Measurements from ENCODE around the gene CD28. TPM values are rescaled to one million over a fixed set of nuclear protein-coding genes. Genes with fewer than 3 reads are reported as not detected.

The CD28 gene
- total RNA-seq: 53.6 and 59.3 TPM in 2 replicates

DNA sequence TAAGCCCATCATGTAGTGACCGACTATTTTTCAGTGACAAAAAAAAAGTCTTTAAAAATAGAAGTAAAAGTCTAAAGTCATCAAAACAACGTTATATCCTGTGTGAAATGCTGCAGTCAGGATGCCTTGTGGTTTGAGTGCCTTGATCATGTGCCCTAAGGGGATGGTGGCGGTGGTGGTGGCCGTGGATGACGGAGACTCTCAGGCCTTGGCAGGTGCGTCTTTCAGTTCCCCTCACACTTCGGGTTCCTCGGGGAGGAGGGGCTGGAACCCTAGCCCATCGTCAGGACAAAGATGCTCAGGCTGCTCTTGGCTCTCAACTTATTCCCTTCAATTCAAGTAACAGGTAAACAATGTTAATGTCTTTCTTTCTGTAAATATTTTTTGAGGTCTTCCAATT is at the start of gene CD28:
TSS of gene CD28 (plus strand) at position 237 of the 400 bp plus-strand sequence. CDS start at position 295, 58 bp downstream.
- Mint-ChIP-seq H3K4me3 (ENCODE audit: low read depth) (peak within 1 kb of the TSS; percentile 89), H3K4me1 (ENCODE audit: low read depth) (peaks cover 57% of the 10 kb centered on the region), H3K9me3 (peaks cover 5% of the 10 kb centered on the region), H3K27me3 (ENCODE audit: low read depth) (no peaks in the 10 kb centered on the region), H3K36me3 (ENCODE audit: low read depth) (peaks cover 31% of the 10 kb centered on the region), H3K27ac (peak within 1 kb of the TSS; percentile 100)
- DNase-seq (ENCODE audit: low spot score): peak; percentile 88
- intact Hi-C loops (cut with micrococcal nuclease): loop anchor here (1.0 to 5.0 kb wide), 7 partner anchors 96 to 231 kb away; partner anchors contain the start of gene ICOS

DNA sequence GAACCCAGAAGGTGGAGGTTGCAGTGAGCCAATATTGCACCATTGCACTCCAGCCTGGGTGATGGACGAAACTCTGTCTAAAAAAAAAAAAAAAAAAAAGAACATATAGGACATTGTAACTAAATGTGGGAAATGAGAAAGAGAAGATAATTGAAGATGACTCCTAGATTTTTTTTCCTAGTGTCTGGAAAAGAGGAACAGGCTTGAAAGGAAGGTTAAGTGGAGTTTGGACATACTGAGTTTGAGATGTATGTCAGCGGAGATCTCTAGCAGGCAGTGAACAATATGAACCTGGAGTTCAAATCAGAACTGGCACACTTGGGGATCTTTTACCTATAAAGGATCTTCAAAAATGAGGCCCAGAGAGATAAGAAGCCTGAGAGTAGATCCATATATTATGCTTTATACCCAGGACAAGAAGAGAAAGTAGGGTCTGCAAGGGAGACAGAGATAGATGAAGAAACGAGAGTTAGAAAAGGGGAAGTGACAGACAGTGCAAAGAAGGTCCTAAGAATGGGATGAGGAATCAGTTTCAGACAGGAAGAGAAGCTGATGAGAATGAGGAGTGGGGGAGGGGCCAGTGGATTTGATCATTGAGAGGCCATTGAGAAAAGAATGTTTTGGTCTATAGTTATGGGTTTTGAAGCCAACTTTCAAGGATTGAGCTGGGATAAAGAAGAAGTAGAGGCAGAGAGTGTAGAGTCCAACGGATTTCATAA is 46.9 kb upstream of the CD28 start:
- Mint-ChIP-seq H3K9me3 (no peaks in the 10 kb centered on the region), H3K27me3 (ENCODE audit: low read depth) (no peaks in the 10 kb centered on the region), H3K4me1 (ENCODE audit: low read depth) (peaks cover 35% of the 10 kb centered on the region), H3K4me3 (ENCODE audit: low read depth) (no peak overlapping the region), H3K27ac (no peak overlapping the region), H3K36me3 (ENCODE audit: low read depth) (no peaks in the 10 kb centered on the region)
- intact Hi-C loops (cut with micrococcal nuclease): loop anchor here (5.0 kb wide), 1 partner anchor 123 kb away; no protein-coding TSS in a partner anchor
- no peak for DNase-seq (ENCODE audit: low spot score)

DNA sequence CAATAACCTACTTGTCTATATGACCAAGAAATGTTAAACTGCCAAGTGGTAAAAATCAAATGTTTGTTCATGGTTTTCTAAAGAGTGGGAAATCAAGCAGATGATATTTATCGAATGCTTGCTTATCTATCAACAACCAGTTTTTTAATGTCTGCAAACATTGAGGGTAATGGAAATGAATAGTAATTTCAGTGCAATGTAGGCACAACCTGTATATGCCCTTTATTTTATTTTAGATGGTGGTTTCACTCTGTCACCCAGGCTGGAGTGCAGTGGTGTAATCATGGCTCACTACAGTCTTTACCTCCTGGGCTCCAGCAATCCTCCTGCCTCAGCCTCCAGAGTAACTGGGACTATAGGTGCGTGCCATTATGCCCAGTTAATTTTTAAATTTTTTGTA is 46.0 kb upstream of the CD28 start:
- no peak for DNase-seq (ENCODE audit: low spot score)
- intact Hi-C loops (cut with micrococcal nuclease): no loop called here
- H3K4me3 Mint-ChIP-seq (ENCODE audit: low read depth): no peak overlapping the region
- peaks cover 26% of the 10 kb centered on the region for H3K4me1 Mint-ChIP-seq (ENCODE audit: low read depth)
- no peaks in the 10 kb centered on the region for H3K36me3 Mint-ChIP-seq (ENCODE audit: low read depth)
- no peaks in the 10 kb centered on the region for H3K9me3 Mint-ChIP-seq
- no peaks in the 10 kb centered on the region for H3K27me3 Mint-ChIP-seq (ENCODE audit: low read depth)
- no peak overlapping the region for H3K27ac Mint-ChIP-seq

DNA sequence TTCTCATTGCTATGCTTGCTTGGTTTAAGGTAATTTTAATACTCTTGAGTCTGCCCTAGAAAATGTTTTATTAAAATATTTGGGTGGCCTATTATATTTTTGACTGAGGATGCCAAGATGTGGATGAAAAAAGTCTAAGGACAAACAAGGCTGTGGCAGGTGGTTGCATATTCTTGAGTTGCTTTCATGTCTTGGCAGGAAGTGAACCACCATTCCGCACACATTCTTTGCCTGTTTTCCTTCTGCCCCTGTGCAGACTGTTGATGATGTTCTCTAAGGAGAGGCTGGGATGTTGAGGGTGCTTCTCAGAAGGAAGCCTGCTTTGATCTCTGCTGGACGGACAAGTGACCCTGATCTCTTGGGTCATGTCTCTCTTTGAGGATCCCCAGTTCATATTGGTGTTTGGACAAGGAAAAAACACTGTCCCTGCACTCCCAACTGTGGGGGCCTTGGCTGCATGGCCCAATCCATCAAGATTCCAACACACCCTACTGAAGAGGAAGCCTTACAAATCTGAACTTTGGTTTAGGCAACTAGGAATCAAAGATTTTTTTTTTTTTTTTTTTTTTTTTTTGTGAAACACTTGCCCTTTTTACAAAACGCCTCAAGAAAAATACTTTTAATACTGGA is 45.0 kb upstream of the CD28 start:
- no peaks in the 10 kb centered on the region for H3K27me3 Mint-ChIP-seq (ENCODE audit: low read depth)
- no peaks in the 10 kb centered on the region for H3K36me3 Mint-ChIP-seq (ENCODE audit: low read depth)
- peaks cover 20% of the 10 kb centered on the region for H3K4me1 Mint-ChIP-seq (ENCODE audit: low read depth)
- DNase-seq (ENCODE audit: low spot score): no peak
- intact Hi-C loops (cut with micrococcal nuclease): no loop called here
- H3K9me3 Mint-ChIP-seq: no peaks in the 10 kb centered on the region
- no peak overlapping the region for H3K27ac Mint-ChIP-seq
- no peak overlapping the region for H3K4me3 Mint-ChIP-seq (ENCODE audit: low read depth)

DNA sequence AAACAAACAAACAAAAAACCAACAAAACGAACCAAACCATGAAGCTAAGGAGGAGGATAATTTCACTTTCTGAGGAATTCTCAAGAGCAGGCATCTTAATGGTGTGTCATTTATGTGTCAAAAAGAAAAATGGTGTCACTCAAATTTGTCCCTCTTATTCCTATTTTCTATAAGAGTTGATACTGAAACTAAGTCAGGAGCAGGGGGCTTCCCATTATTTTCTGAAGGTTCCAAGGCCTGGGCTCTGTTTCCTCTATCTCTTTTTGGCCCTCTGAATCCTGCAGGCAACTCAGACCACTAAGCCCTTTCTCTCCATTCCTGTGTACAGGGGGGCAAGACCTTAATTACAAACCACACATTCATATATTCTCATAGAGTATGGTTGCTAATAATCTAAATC is 44.0 kb upstream of the CD28 start:
- DNase-seq (ENCODE audit: low spot score): no peak
- peaks cover 16% of the 10 kb centered on the region for H3K4me1 Mint-ChIP-seq (ENCODE audit: low read depth)
- no peak overlapping the region for H3K4me3 Mint-ChIP-seq (ENCODE audit: low read depth)
- no peaks in the 10 kb centered on the region for H3K36me3 Mint-ChIP-seq (ENCODE audit: low read depth)
- no peaks in the 10 kb centered on the region for H3K9me3 Mint-ChIP-seq
- intact Hi-C loops (cut with micrococcal nuclease): no loop called here
- no peaks in the 10 kb centered on the region for H3K27me3 Mint-ChIP-seq (ENCODE audit: low read depth)
- H3K27ac Mint-ChIP-seq: no peak overlapping the region

DNA sequence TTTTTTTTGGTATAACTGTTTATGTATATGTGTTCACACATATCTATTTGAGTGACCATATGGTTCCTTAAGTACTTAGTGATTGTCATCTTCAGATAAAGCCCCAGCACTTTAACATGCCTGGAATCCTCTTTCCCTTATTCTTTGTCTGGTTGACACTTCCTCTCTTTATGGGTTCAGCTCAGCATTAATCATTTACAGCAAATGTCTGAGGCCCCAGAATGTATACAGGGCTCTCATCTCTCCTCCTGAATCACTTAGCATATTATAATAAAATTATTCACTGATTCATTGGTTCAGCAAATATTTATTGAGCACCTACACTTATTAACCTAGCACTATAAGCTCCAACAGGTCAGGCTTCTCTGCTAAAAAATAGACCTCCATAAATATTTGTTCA is 43.5 kb upstream of the CD28 start:
- Mint-ChIP-seq H3K27ac (no peak overlapping the region), H3K4me3 (ENCODE audit: low read depth) (no peak overlapping the region), H3K4me1 (ENCODE audit: low read depth) (peaks cover 17% of the 10 kb centered on the region), H3K36me3 (ENCODE audit: low read depth) (no peaks in the 10 kb centered on the region), H3K27me3 (ENCODE audit: low read depth) (no peaks in the 10 kb centered on the region), H3K9me3 (no peaks in the 10 kb centered on the region)
- intact Hi-C loops (cut with micrococcal nuclease): no loop called here
- no peak for DNase-seq (ENCODE audit: low spot score)

DNA sequence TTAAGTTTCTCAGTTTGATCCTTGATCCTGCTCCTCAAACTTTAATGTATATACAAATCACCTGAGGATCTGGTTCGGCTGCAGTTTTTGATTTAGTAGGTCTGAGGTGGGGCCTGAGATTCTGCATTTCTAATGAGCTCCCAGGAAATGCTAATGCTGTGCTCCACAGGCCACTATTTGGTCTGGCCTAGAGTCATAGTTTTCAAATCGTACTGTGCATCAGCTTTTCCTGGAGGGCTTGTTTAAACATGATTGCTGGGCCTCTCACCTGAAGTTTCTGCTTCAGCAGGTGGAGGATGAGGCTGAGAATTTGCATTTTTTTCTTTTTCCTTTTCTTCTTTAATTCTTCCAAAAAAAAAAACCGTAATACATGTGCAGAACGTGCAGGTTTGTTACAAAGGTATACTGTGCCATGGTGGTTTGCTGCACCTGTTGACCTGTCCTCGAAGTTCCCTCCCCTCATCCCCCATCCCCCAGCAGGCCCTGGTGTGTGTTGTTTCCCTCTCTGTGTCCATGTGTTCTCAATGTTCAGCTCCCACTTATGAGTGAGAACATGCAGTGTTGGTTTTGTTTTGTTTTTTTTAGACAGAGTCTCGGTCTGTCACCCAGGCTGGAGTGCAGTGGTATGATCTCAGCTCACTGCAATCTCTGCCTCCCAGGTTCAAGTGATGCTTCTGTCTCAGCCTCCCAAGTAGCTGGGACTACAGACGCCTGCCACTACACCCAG is 42.2 kb upstream of the CD28 start:
- Mint-ChIP-seq H3K4me3 (ENCODE audit: low read depth) (no peak overlapping the region), H3K27me3 (ENCODE audit: low read depth) (no peaks in the 10 kb centered on the region), H3K4me1 (ENCODE audit: low read depth) (peaks cover 15% of the 10 kb centered on the region), H3K9me3 (no peaks in the 10 kb centered on the region), H3K36me3 (ENCODE audit: low read depth) (no peaks in the 10 kb centered on the region), H3K27ac (no peak overlapping the region)
- no peak for DNase-seq (ENCODE audit: low spot score)
- intact Hi-C loops (cut with micrococcal nuclease): no loop called here

DNA sequence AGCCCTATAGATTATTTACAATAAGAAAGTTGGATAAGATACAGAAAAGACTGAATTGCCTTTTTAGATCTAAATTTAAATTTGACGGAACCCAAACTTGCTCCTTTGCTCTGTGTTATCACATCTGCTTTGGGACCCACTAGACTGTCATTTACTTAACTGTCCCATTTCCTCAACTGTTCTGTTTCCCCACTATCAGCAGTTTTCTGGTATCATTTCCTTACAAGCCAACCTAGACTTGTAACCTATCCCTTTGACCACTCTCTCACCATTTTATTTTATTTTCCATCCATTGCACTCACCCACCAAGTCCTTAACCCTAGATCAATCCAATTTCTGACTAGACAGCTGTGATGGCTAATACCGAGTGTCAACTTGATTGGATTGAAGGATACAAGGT is 38.6 kb upstream of the CD28 start:
- H3K4me1 Mint-ChIP-seq (ENCODE audit: low read depth): peaks cover 17% of the 10 kb centered on the region
- no peak overlapping the region for H3K4me3 Mint-ChIP-seq (ENCODE audit: low read depth)
- intact Hi-C loops (cut with micrococcal nuclease): no loop called here
- H3K27ac Mint-ChIP-seq: no peak overlapping the region
- no peak for DNase-seq (ENCODE audit: low spot score)
- no peaks in the 10 kb centered on the region for H3K9me3 Mint-ChIP-seq
- no peaks in the 10 kb centered on the region for H3K36me3 Mint-ChIP-seq (ENCODE audit: low read depth)
- no peaks in the 10 kb centered on the region for H3K27me3 Mint-ChIP-seq (ENCODE audit: low read depth)

DNA sequence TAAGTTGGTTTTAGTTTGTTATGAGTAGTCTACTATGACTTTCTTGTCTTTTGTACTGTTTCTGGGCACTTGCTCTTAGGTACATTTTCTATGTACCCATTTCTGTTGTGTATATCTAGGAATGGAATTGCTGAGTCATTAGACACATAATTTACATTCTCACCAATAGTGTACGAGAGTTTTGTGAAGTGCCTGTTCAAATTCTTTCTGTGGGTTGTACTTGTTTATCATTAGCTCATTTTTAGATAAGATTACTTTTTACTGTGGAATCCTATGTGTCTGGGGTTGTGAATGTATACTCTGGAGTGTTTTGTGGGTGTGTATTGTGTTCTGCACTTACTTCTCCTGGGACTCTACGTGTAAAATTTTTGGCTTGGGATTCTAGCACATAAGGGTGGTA is 36.6 kb upstream of the CD28 start:
- intact Hi-C loops (cut with micrococcal nuclease): loop anchor here (5.0 kb wide), 1 partner anchor 132 kb away; no protein-coding TSS in a partner anchor

DNA sequence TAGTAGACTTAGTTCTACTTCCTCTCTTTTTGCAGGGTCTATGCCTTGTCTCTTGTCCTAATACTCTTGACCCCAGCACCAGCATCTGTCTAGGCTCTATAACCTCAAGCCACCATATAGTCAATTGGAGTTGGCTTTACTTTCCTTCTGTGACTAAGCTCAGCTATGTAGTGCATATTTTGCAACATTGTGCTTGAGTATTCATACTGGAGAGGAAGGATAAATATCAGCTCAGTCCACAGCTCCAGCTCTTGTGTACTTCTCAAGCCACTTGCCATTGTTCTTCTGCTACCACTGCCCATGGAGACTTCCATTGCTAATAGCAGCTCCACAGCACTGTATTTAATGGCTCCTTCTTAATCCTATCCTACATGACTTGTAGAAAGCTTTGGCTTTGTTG is 35.5 kb upstream of the CD28 start:
- Mint-ChIP-seq H3K27ac (no peak overlapping the region), H3K4me3 (ENCODE audit: low read depth) (no peak overlapping the region), H3K36me3 (ENCODE audit: low read depth) (peaks cover 6% of the 10 kb centered on the region), H3K27me3 (ENCODE audit: low read depth) (no peaks in the 10 kb centered on the region), H3K9me3 (peaks cover 6% of the 10 kb centered on the region), H3K4me1 (ENCODE audit: low read depth) (peaks cover 41% of the 10 kb centered on the region)
- intact Hi-C loops (cut with micrococcal nuclease): loop anchor here (5.0 kb wide), 1 partner anchor 131 kb away; no protein-coding TSS in a partner anchor
- DNase-seq (ENCODE audit: low spot score): no peak

More for the DNA sequence above, 36.6 kb upstream of the CD28 start:
- H3K36me3 Mint-ChIP-seq (ENCODE audit: low read depth): peaks cover 6% of the 10 kb centered on the region
- no peak overlapping the region for H3K27ac Mint-ChIP-seq
- H3K27me3 Mint-ChIP-seq (ENCODE audit: low read depth): no peaks in the 10 kb centered on the region
- no peak overlapping the region for H3K4me3 Mint-ChIP-seq (ENCODE audit: low read depth)
- peaks cover 34% of the 10 kb centered on the region for H3K4me1 Mint-ChIP-seq (ENCODE audit: low read depth)
- no peak for DNase-seq (ENCODE audit: low spot score)
- peaks cover 6% of the 10 kb centered on the region for H3K9me3 Mint-ChIP-seq

DNA sequence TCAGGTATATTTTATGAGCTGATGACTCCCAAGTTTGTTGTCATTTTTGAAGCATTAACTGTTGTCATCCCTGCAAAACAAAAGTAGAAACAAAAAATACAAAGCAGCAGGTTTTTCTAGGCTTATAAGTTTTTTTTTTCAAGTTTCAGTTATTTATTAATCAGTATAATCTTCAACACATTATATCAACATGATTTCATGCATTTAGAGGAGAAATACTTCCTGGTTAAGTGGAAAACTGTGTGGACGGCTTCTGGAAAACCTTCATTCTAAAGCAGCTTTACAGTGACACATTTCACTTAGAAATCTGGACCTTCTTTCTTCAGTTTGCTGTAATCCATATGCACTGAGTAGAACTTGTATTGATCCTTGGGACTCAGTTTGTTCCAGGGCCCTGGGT is 34.6 kb upstream of the CD28 start:
- peaks cover 44% of the 10 kb centered on the region for H3K4me1 Mint-ChIP-seq (ENCODE audit: low read depth)
- no peak overlapping the region for H3K27ac Mint-ChIP-seq
- DNase-seq (ENCODE audit: low spot score): no peak
- H3K9me3 Mint-ChIP-seq: peaks cover 6% of the 10 kb centered on the region
- H3K27me3 Mint-ChIP-seq (ENCODE audit: low read depth): no peaks in the 10 kb centered on the region
- peaks cover 6% of the 10 kb centered on the region for H3K36me3 Mint-ChIP-seq (ENCODE audit: low read depth)
- intact Hi-C loops (cut with micrococcal nuclease): loop anchor here (5.0 kb wide), 1 partner anchor 130 kb away; no protein-coding TSS in a partner anchor
- no peak overlapping the region for H3K4me3 Mint-ChIP-seq (ENCODE audit: low read depth)

DNA sequence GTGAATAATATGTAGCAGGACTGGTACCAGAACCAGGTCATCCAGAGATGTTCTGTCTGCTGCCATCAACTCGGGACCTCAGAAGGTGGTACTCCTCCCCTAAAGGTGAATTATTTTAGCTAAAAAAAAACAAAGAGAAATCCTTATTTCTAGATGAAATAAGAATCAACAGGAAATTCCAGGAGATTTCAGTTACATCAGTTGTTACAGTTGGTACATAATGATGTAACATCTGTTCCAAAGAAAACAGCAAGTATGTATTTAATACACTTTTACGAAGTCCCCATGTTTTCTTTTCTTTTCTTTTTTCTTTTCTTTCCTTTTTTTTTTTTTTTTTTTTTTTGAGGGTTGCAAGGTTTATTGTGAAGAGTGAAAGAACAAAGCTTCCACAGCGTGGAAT is 33.6 kb upstream of the CD28 start:
- H3K27me3 Mint-ChIP-seq (ENCODE audit: low read depth): no peaks in the 10 kb centered on the region
- peaks cover 6% of the 10 kb centered on the region for H3K9me3 Mint-ChIP-seq
- H3K27ac Mint-ChIP-seq: no peak overlapping the region
- H3K4me1 Mint-ChIP-seq (ENCODE audit: low read depth): peaks cover 45% of the 10 kb centered on the region
- peaks cover 6% of the 10 kb centered on the region for H3K36me3 Mint-ChIP-seq (ENCODE audit: low read depth)
- intact Hi-C loops (cut with micrococcal nuclease): loop anchor here (5.0 kb wide), 1 partner anchor 129 kb away; no protein-coding TSS in a partner anchor
- H3K4me3 Mint-ChIP-seq (ENCODE audit: low read depth): no peak overlapping the region
- DNase-seq (ENCODE audit: low spot score): no peak
